ENCODE data around the gene FST. TPM values are rescaled to one million over a fixed set of nuclear protein-coding genes. Genes with fewer than 3 reads are reported as not detected.

Gene FST
- total RNA-seq, 1 experiment from 2014 or later = 19.4 TPM

DNA sequence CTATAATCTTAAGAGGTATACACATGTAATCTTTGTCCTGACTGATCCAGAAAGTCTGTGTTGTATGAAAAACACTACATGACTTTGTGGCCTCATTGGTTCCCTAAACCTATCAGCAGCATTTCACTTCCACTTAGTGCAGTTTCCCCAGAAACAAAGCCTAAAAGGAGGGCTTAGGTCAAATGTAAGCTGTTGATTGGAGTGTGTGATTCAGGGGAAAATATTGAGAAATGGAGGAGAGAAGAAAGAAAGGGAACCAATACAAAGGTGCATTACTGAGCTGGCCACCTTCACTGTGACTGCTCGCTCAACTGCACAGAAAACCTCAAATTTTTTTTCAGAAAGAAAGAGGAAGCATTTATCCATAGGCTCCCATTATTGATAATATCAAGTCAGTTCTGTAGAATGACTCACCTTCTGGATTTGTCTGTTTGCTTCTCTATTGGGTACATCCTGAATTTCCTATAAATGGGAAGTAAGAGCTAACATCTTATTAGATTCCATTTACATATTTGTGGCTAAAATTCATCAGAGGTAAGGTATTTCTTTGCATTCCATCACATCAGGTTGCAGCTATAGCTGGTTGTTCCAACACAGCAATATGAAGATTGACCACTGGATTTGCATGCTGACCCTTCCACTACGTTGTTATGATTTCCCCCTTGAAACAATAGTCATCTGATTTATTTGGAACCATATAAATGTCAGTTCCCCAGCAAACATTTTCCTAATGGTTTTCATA, 10.3 kb upstream of the FST start:
- intact Hi-C loops (cut with micrococcal nuclease; ENCODE audit: unreplicated experiment) = no loop called here

DNA sequence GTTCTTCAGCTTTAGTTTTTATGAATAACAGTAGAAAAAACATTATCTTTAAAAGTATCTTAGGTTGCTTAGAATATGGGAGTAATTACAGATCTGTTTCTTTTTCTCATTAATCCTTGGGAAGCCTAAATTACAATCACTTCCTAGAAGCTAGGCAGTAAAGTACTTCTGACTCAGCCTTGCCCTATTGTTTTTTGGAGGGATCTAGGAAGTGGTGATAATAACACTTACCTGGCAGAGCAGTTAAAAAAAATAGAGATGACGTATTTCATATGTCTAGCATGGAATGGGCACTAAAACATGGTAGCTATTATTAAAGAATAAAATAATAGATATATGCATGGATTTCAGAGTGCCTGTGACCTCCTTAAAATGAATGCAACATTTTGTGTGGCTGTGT, 8.2 kb upstream of the FST start:
- TF ChIP-seq, protein P1, sequence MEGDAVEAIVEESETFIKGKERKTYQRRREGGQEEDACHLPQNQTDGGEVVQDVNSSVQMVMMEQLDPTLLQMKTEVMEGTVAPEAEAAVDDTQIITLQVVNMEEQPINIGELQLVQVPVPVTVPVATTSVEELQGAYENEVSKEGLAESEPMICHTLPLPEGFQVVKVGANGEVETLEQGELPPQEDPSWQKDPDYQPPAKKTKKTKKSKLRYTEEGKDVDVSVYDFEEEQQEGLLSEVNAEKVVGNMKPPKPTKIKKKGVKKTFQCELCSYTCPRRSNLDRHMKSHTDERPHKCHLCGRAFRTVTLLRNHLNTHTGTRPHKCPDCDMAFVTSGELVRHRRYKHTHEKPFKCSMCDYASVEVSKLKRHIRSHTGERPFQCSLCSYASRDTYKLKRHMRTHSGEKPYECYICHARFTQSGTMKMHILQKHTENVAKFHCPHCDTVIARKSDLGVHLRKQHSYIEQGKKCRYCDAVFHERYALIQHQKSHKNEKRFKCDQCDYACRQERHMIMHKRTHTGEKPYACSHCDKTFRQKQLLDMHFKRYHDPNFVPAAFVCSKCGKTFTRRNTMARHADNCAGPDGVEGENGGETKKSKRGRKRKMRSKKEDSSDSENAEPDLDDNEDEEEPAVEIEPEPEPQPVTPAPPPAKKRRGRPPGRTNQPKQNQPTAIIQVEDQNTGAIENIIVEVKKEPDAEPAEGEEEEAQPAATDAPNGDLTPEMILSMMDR (IDR thresholded peaks at IDR 0.05; ENCODE audit: unreplicated experiment) = no peak
- Mint-ChIP-seq H3K27me3 (ENCODE audit: unreplicated experiment) (no peaks in the 10 kb centered on the region), H3K4me3 (ENCODE audit: low read depth, unreplicated experiment) (no peak overlapping the region), H3K4me1 (ENCODE audit: low read depth, unreplicated experiment) (peaks cover 44% of the 10 kb centered on the region), H3K36me3 (ENCODE audit: insufficient read depth, unreplicated experiment) (no peaks in the 10 kb centered on the region), H3K27ac (ENCODE audit: unreplicated experiment) (peak overlapping the region; percentile 1), H3K9me3 (ENCODE audit: low read depth, unreplicated experiment) (no peaks in the 10 kb centered on the region)
- intact Hi-C loops (cut with micrococcal nuclease; ENCODE audit: unreplicated experiment) = no loop called here
- CTCF ChIA-PET = no interaction called here
- BruUV-seq (replicated peaks) = no TSS peak
- no peak for DNase-seq

More for the DNA sequence above, 10.3 kb upstream of the FST start:
- H3K27ac Mint-ChIP-seq (ENCODE audit: unreplicated experiment) = peak overlapping the region; percentile 32
- TF ChIP-seq, protein P1 (IDR thresholded peaks at IDR 0.05; ENCODE audit: unreplicated experiment) = no peak
- CTCF ChIA-PET = interaction anchor here (0.9 to 1.2 kb wide), 2 partner anchors 39 to 208 kb away, joined by 3 to 8 read pairs; no protein-coding TSS in a partner anchor
- peaks cover 35% of the 10 kb centered on the region for H3K4me1 Mint-ChIP-seq (ENCODE audit: low read depth, unreplicated experiment)
- DNase-seq = no peak
- no peak overlapping the region for H3K4me3 Mint-ChIP-seq (ENCODE audit: low read depth, unreplicated experiment)
- no peaks in the 10 kb centered on the region for H3K36me3 Mint-ChIP-seq (ENCODE audit: insufficient read depth, unreplicated experiment)
- BruUV-seq (replicated peaks) = no TSS peak
- H3K9me3 Mint-ChIP-seq (ENCODE audit: low read depth, unreplicated experiment) = no peaks in the 10 kb centered on the region
- H3K27me3 Mint-ChIP-seq (ENCODE audit: unreplicated experiment) = no peaks in the 10 kb centered on the region

DNA sequence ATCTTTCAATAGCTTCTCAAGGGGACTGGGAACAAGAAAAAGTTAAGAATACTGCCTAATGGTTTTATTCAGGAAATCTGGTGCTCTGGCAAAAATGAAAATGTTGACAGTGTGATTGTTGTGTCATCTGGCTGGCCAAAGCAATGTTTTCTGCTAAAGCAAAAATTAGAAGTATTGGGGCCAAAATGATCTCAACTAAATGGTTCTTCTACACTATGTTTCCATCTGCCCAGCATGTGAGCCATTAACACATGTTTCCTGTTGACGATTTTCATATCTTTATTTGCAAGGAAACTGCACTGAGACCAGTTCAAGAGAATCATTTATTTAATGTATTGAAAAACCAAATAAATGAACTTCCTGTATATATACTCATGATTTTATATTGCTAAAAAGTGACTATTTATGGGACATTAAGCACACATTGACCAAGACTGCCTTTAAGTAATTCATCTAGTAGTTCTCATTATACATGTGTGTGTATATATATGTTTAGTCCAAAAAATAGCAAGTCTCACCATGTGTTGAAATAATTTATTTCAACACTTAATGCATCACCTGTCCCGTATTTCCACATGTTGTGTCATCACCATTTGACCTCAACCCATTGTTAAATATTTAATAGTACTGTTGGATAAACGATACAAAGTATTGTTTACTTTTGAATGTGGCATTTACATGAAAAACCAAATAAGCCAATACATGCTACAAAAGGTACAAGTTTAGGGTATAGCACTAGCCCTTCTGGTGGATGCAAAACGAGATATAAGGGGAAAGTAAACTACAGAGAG, 7.5 kb upstream of the FST start:
- Mint-ChIP-seq H3K9me3 (ENCODE audit: low read depth, unreplicated experiment) (no peaks in the 10 kb centered on the region), H3K4me3 (ENCODE audit: low read depth, unreplicated experiment) (no peak overlapping the region), H3K27ac (ENCODE audit: unreplicated experiment) (no peak overlapping the region), H3K27me3 (ENCODE audit: unreplicated experiment) (no peaks in the 10 kb centered on the region), H3K4me1 (ENCODE audit: low read depth, unreplicated experiment) (peaks cover 44% of the 10 kb centered on the region), H3K36me3 (ENCODE audit: insufficient read depth, unreplicated experiment) (no peaks in the 10 kb centered on the region)
- intact Hi-C loops (cut with micrococcal nuclease; ENCODE audit: unreplicated experiment) = no loop called here
- TF ChIP-seq, protein P1 (IDR thresholded peaks at IDR 0.05; ENCODE audit: unreplicated experiment) = no peak
- no TSS peak for BruUV-seq (replicated peaks)
- CTCF ChIA-PET = no interaction called here
- DNase-seq = no peak

DNA sequence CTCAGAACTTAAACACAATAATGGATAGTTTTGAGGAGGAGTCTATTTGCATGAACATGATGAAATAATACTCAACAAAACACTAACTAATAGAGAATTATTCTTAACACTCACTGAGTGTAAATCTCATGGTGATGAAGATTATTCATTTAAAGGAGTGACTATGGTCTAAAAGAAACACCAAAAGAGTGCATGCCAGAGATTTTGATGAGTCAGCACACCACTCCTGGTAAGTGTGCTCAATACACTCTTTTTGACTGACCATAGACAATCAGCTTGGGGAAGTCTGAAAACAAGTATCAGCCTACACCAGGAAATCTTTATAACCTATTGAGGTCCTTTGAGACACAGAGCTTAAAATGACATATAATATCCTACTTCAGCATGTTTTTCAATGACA, 6.8 kb upstream of the FST start:
- CTCF ChIA-PET = no interaction called here
- Mint-ChIP-seq H3K36me3 (ENCODE audit: insufficient read depth, unreplicated experiment) (peaks cover 6% of the 10 kb centered on the region), H3K27me3 (ENCODE audit: unreplicated experiment) (no peaks in the 10 kb centered on the region), H3K4me1 (ENCODE audit: low read depth, unreplicated experiment) (peaks cover 44% of the 10 kb centered on the region), H3K9me3 (ENCODE audit: low read depth, unreplicated experiment) (no peaks in the 10 kb centered on the region), H3K27ac (ENCODE audit: unreplicated experiment) (no peak overlapping the region), H3K4me3 (ENCODE audit: low read depth, unreplicated experiment) (no peak overlapping the region)
- BruUV-seq (replicated peaks) = no TSS peak
- TF ChIP-seq, protein P1 (IDR thresholded peaks at IDR 0.05; ENCODE audit: unreplicated experiment) = no peak
- DNase-seq = no peak
- intact Hi-C loops (cut with micrococcal nuclease; ENCODE audit: unreplicated experiment) = no loop called here
